GM21825 (cell line): ENCODE results near the gene PDCD1LG2.
"Not testable (repeated sequence)": the region's sequence is repeated elsewhere in the genome, so short reads cannot be mapped to it uniquely, and the experiment has no call there.

Source experiments
- ATAC-seq: cut with Tn5 transposase; IDR thresholded peaks from one replicate; pipeline ENCODE4 v1.9.1; 2021; ENCODE audit warnings: mild to moderate bottlenecking, moderate library complexity; ENCODE audit not compliant: unreplicated experiment

Gene PDCD1LG2

DNA sequence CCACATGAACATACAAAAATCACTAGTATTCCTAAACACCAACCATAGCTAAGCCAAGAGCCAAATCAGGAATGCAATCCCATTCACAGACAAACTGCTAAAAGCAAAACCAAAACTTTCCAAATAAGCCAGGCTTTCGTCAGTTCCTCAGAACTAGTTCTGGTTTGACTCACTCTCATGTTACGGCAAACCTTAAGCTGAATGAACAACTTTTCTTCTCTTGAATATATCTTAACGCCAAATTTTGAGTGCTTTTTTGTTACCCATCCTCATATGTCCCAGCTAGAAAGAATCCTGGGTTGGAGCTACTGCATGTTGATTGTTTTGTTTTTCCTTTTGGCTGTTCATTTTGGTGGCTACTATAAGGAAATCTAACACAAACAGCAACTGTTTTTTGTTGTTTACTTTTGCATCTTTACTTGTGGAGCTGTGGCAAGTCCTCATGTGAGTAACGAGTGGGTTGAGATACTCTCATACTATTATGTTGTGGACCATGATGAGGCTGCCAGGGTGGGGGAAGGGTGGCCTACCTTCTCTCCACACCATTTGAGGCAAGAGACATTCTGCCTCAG, at the start of gene PDCD1LG2:
TSS of gene PDCD1LG2 (plus strand) at position 172 of the 572 bp plus-strand sequence. CDS start 12,016 bp downstream, outside the sequence.
- peak; percentile 67 for ATAC-seq

GRCh38 chr9:5464831-5465330, 45.5 kb upstream of the PDCD1LG2 start:
- ATAC-seq: not testable (repeated sequence)

GRCh38 chr9:5466005-5466404, 44.3 kb upstream of the PDCD1LG2 start:
- ATAC-seq: no peak

- ATAC-seq: no peak
These were observed 43.6 kb upstream of the PDCD1LG2 start for GRCh38 chr9:5466766-5467165.

DNA sequence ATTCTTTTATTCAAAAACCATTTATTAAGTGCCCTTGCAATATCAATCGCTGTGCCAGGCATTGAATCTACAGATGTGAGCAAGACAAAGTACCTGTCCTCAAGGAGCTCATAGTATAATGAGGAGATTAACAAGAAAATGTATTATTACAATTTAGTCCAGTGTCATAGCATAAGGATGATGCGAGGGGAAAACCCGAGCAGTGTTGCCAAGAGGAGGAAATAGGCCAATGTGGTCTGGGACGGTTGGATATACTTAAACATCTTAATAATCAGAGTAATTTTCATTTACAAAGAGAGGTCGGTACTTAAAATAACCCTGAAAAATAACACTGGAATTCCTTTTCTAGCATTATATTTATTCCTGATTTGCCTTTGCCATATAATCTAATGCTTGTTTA, 41.5 kb upstream of the PDCD1LG2 start:
- no peak for ATAC-seq

GRCh38 chr9:5470122-5470521, 40.2 kb upstream of the PDCD1LG2 start:
- no peak for ATAC-seq

- no peak for ATAC-seq
These were observed 39.5 kb upstream of the PDCD1LG2 start for GRCh38 chr9:5470816-5471215.

- not testable (repeated sequence) for ATAC-seq
These were observed 34.7 kb upstream of the PDCD1LG2 start for GRCh38 chr9:5475611-5476010.

DNA sequence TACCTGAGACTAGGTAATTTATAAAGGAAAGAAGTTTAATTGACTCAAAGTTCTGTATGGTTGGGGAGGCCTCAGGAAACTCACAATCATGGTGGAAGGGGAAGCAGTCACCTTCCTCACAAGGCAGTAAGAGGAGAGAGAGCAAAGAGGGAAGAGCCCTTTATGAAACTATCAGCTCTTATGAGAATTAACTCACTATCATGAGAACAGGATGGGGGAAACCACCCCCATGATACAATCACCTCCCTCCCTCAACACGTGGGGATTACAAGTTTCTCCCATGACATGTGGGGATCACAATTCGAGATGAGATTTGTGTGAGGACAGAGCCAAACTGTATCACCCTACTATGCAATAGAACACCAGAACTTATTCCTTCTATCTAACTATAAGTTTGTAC, 32.1 kb upstream of the PDCD1LG2 start:
- ATAC-seq: no peak

DNA sequence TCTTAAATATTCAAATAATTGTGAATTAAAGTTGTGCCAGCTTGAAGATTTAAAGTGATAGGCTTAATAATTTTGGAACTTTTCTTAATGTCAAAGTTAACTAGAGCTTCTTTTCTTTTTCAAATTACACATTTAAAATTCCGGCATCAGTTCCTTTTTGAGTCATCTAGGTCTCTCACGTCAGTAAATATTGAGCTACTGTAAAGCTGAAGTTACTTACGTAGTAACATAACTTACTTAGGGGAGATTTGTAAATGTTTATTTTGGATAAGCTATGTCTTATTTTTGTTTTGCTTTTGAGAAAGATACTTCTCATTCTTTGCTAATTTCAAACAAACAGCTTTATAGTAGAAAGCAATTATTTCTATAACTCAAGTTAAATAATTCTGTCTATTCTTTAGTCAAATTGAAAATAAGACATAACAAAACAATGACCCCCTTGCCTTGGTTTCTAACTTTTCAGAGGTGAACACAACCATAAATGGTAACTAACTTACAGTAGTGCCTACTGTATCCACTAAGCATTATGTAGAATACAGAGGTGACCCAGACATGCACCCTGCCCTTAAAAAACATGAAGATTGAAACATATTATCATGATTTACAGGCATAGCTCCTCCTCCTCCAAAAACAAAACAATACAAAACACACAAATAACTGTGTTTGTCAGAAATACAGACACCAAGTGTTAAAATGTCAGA, 30.2 kb upstream of the PDCD1LG2 start:
- ATAC-seq: no peak

GRCh38 chr9:5480919-5481318, 29.4 kb upstream of the PDCD1LG2 start:
- no peak for ATAC-seq

DNA sequence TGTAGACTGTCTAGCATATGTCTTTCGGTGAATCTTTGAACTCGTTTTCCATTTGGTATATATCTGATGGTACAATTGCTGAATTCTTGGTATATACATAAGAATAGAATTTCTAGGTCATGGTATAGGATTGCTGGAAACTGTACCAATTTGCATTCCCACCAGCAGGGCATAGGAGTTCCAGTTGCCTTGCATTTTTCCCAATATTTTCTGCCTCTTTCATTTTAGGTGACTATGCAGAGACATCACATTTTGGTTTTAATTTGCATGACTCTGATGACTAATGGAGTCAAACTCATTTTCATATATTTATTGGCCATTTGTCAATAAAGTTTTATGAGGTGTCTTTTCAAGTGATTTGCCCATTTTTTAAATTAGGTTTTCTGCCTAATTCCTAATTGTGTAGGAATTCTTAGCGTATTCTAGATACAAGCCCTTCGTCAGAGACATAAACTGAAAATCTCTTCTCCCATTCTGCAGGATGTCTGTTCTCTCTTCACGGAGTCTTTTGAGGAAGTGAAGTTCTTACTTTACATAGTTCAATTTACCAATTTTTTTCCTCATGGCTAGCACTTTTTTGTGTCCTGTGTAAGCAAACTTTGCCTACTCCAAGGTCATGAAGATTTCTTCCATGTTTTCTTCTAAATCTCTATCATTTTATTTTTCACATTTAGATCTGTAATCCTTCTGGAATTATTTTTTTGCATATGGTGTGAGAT, 28.9 kb upstream of the PDCD1LG2 start:
- no peak for ATAC-seq

- no peak for ATAC-seq
These were observed 28.1 kb upstream of the PDCD1LG2 start for GRCh38 chr9:5482194-5482593.

DNA sequence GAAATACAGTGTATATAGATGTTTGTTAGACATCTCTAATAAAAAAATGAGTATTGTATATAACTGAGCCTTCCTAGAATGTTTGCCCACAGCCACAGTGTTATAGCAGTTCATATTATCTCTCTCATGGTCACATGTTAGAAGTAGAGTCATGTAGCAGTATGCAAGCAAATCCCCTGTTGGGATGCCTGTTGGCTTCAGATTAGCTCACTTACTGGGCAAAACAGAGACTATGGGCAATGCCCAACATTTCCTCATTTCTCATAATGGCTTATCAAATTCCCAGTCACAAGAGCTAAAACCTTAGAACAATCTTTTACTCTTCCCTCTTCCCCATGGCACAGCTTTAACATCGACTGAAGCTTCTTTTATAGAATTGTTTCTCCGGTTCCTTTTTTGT, 27.0 kb upstream of the PDCD1LG2 start:
- no peak for ATAC-seq

- ATAC-seq: no peak
These were observed 24.8 kb upstream of the PDCD1LG2 start for GRCh38 chr9:5485378-5486085.

- no peak for ATAC-seq
These were observed 23.3 kb upstream of the PDCD1LG2 start for GRCh38 chr9:5486988-5487387.

DNA sequence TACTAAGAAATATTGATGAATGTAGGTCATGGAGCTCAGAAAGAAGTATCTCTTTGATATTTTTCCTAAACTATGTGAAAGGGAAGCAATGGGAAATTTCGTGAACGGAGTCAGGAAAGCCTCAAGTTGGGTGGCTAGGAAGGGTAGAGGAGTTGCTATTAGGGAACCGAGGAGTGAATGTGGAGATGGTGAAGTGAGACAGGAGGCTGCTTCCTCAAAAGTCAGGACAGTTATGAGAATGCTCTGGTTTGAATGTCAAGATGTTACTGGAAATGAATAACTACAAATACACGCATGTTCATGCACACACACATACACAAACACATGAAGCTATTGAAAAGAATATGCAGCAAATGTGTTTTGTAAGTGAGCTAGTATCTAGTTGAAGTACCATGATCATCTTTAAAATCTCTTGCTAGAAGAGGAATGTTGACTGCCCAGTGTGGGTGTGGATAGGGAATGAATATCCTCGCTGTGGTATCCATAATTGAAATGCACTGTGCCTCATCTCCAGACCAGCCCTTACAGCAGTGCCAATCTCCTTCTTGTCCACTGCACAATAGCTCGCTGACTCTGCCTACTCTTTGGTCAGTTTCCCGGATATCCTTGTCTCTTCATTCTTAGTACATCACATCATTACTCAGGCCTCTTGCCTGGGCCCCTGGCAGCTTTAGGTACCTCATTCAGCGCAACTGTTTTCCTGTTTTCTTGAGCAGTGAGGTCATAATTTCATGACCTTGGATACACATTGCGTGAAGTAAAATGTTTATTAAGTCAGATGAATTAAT, 21.9 kb upstream of the PDCD1LG2 start:
- no peak for ATAC-seq

DNA sequence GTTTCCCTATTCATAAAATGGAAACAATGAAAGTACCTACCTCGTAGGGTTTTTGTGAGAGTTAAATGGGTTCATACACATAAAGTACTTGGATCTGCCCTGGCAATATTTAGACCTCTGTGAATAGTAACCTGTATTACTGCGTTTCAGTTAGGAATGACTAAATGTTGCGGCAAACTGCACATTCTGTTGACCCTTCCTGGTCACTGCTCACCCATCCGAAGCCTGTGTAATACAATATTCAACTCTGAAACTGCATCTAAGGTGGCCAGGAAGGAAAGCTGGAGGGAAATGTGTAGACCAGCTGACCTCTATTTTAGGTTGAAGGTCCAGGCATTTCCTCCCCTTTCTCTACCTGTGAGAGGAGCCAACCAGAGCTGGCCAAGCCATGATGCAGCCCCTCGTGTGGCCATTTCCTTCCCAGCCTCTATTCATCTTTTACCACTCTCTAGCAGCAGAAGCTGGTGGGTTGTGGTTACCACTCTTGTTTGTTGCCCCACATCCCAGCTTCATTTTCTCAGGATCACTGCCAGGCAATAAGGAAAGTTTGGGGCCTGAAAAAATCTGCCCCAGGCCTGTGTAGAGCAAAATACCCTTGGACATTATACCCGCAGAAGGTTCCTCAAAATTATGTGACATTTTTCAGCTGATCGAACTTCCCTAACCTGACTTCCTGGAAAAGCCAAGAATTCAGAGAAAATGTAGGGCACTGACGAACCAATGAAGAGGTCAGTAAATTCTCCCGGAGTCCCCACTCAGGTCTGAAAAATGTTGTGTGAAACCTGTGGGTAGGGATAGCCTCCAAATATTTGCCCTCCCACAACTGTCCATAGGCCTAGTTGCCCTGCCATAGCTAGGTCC, 20.5 kb upstream of the PDCD1LG2 start:
- ATAC-seq: no peak

GRCh38 chr9:5492965-5493678, 17.2 kb upstream of the PDCD1LG2 start:
- ATAC-seq: no peak
